ENCODE data around the gene ATP10A.

ATP10A gene

DNA sequence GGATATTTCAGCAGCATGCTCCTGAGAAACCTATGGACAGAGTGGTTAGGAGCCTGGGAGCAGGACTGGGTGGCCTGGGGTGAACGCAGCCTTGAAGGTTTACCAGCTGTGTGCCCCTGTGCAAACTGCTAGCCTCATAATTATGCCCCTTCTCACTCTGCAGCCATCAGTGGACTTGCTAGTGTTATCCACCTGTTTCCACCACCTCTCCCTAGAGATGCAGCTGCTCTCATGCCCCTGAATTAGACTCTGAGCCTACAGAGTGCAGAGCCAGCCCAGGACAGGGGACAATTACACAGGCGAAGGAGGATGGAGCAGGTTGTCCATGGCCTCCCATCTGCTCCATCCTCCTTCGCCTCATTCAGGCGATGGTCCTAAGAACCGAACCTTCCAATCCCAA lies 175.9 kb downstream of the ATP10A start:
- Mint-ChIP-seq H3K9me3 (no peaks in the 10 kb centered on the region), H3K27me3 (ENCODE audit: low read depth) (no peaks in the 10 kb centered on the region), H3K27ac (no peak overlapping the region), H3K36me3 (ENCODE audit: low read depth) (peaks cover 64% of the 10 kb centered on the region), H3K4me3 (no peak overlapping the region), H3K4me1 (ENCODE audit: low read depth) (no peaks in the 10 kb centered on the region)
- DNase-seq (ENCODE audit: low spot score), result no peak

DNA sequence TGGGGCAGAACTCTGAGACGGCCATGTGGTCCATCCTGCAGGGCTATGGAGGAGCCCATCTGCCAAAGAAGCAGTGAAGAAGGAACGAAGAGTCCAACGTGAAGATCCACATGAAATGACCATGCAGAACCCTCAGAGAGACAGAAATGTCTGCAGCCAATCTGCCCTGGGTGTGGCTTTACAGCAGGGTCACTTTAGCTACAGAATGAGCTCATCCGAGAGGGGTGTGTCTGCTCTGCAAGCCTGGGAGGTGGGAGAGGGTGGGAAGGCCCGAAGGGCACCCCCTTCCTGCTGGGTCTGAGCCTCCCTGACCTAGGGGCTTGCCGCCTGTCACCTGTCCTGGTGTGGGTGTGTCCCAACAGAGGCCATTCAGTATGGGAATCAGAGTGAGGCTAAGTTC lies 176.3 kb downstream of the ATP10A start:
- H3K36me3 Mint-ChIP-seq (ENCODE audit: low read depth), result peaks cover 68% of the 10 kb centered on the region

DNA sequence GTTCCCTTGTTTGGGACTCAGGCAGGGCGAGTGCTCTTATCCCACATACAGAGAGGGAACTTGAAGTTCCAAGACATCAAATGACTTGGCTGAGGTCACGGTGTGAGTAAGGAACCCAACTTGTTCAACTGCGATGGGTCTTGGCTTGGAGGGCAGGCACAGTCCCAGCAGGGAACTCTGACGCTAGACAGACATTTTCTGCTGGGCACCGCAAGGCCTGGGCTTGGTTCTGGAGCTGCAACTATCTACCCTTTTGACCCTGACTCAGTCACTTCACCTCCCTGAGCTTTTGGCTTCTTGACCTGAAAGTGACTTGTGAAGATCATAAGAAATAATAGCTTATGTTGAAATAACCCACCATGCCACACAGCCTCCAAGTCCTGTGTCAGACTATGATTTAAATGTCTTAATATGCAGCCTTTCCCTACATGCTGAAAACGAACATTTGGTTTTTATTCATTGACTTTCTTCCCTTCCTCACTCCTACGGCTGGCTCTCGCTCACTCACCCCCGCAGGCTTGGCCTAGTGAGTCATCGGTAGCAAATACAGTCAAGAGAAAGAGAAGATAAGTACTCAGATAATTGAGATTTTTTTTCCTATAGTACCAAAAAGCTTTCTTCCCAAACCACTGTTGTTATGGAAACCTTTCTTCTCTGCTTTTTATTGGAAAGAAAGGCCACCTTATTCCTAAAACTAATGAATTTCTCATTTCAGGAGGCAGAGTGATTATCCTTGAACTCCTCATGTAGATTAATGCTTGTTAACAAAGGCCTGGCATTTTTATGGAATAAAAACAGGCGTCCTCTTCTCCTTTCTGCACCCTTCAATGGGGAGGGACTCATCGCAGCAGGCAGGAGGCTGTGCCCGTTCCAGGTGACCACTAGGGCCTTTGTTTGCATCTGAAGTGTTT lies 178.4 kb downstream of the ATP10A start:
- Mint-ChIP-seq H3K27me3 (ENCODE audit: low read depth) (no peaks in the 10 kb centered on the region), H3K4me1 (ENCODE audit: low read depth) (no peaks in the 10 kb centered on the region), H3K27ac (no peak overlapping the region), H3K4me3 (no peak overlapping the region), H3K36me3 (ENCODE audit: low read depth) (peaks cover 68% of the 10 kb centered on the region), H3K9me3 (no peaks in the 10 kb centered on the region)
- DNase-seq (ENCODE audit: low spot score), result no peak

More for the DNA sequence above, 176.3 kb downstream of the ATP10A start:
- no peak overlapping the region for H3K4me3 Mint-ChIP-seq
- no peak for DNase-seq (ENCODE audit: low spot score)
- H3K27me3 Mint-ChIP-seq (ENCODE audit: low read depth), result no peaks in the 10 kb centered on the region
- no peaks in the 10 kb centered on the region for H3K9me3 Mint-ChIP-seq
- no peaks in the 10 kb centered on the region for H3K4me1 Mint-ChIP-seq (ENCODE audit: low read depth)
- H3K27ac Mint-ChIP-seq, result no peak overlapping the region

DNA sequence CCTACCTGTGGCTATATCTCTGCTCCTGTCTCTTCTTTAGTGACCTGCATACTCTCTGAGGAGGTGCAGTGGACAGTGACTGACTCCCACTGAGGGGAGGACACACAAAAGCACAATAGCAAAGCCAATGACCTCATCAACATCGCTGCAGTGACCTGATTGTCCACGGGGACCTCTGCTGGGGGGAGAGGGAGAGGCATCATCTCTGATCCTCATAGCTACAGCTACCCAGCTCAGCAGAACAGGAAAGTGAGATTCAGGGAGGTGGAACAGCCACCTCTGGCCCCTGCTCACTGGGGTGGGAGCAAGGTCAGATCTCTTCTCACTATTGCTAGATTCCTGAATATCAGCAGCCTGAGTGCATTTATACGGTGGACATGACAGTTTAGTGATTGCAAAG lies 179.2 kb downstream of the ATP10A start:
- H3K36me3 Mint-ChIP-seq (ENCODE audit: low read depth), result peaks cover 60% of the 10 kb centered on the region

DNA sequence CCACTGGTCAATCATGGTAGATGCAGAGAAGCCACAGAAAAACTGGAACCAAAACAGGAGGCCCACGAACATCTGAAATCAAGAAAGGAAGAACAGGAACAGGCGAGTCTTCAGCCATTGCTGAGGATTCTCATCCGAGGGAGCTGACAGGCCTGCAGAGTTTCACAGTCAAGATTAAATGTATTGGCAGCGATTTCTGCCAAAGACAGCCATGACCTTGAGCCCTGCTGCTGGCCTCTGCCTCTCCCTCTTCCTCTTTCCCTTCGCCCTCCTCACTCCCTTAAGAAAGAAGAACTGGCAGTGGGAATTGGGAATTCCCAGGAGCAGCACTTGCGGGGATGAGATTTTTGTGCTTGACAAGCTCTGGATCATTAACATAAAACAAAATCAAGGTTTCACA lies 179.7 kb downstream of the ATP10A start:
- H3K36me3 Mint-ChIP-seq (ENCODE audit: low read depth), result peaks cover 60% of the 10 kb centered on the region
- no peaks in the 10 kb centered on the region for H3K27me3 Mint-ChIP-seq (ENCODE audit: low read depth)
- H3K27ac Mint-ChIP-seq, result no peak overlapping the region

More for the DNA sequence above, 179.2 kb downstream of the ATP10A start:
- Mint-ChIP-seq H3K27ac (no peak overlapping the region), H3K9me3 (no peaks in the 10 kb centered on the region), H3K4me3 (no peak overlapping the region), H3K27me3 (ENCODE audit: low read depth) (no peaks in the 10 kb centered on the region), H3K4me1 (ENCODE audit: low read depth) (no peaks in the 10 kb centered on the region)
- no peak for DNase-seq (ENCODE audit: low spot score)

DNA sequence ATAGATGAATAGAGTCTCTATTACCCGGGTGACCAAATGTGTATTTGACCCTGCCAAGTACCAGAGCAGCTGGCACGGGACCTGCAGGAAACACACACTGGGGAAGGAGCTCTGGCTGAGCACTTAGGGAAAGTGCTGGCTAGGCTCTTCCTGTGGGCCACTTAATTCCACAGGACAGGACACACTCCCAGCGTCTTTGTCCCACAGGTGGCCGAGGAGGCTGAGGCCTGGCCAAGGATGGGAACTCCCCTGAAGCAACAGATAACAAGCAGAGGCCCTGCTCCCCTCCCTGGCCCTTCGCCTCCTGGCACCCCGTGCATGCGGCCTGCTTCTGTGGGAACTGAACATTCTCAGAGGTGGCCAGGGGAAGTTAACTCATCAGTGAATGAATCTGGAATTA lies 180.8 kb downstream of the ATP10A start:
- peaks cover 51% of the 10 kb centered on the region for H3K36me3 Mint-ChIP-seq (ENCODE audit: low read depth)
- no peaks in the 10 kb centered on the region for H3K27me3 Mint-ChIP-seq (ENCODE audit: low read depth)
- no peaks in the 10 kb centered on the region for H3K9me3 Mint-ChIP-seq
- DNase-seq (ENCODE audit: low spot score), result no peak
- H3K4me3 Mint-ChIP-seq, result no peak overlapping the region
- no peak overlapping the region for H3K27ac Mint-ChIP-seq
- no peaks in the 10 kb centered on the region for H3K4me1 Mint-ChIP-seq (ENCODE audit: low read depth)

More for the DNA sequence above, 179.7 kb downstream of the ATP10A start:
- DNase-seq (ENCODE audit: low spot score), result no peak
- Mint-ChIP-seq H3K9me3 (no peaks in the 10 kb centered on the region), H3K4me1 (ENCODE audit: low read depth) (no peaks in the 10 kb centered on the region), H3K4me3 (no peak overlapping the region)

DNA sequence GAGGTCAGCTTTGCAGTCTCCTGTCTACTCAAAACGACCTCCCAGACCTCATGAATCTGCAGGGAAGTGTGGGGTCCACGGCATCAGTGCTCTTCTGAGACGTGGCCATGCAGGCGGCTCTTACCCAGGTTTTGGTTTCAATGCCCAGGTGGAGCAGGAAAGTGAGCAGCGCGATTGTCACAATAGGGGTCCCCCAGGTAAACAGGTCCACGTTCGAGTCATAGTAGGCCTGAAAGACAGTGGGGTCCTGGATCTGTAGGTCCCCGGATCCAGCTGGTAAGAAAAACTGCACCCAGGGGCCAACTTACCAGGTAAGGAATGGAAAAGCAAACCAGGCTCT lies 182.5 kb downstream of the ATP10A start:
- H3K9me3 Mint-ChIP-seq, result no peaks in the 10 kb centered on the region
- H3K27me3 Mint-ChIP-seq (ENCODE audit: low read depth), result no peaks in the 10 kb centered on the region
- H3K27ac Mint-ChIP-seq, result no peak overlapping the region
- H3K4me1 Mint-ChIP-seq (ENCODE audit: low read depth), result no peaks in the 10 kb centered on the region
- no peak overlapping the region for H3K4me3 Mint-ChIP-seq
- H3K36me3 Mint-ChIP-seq (ENCODE audit: low read depth), result peaks cover 50% of the 10 kb centered on the region
- no peak for DNase-seq (ENCODE audit: low spot score)

DNA sequence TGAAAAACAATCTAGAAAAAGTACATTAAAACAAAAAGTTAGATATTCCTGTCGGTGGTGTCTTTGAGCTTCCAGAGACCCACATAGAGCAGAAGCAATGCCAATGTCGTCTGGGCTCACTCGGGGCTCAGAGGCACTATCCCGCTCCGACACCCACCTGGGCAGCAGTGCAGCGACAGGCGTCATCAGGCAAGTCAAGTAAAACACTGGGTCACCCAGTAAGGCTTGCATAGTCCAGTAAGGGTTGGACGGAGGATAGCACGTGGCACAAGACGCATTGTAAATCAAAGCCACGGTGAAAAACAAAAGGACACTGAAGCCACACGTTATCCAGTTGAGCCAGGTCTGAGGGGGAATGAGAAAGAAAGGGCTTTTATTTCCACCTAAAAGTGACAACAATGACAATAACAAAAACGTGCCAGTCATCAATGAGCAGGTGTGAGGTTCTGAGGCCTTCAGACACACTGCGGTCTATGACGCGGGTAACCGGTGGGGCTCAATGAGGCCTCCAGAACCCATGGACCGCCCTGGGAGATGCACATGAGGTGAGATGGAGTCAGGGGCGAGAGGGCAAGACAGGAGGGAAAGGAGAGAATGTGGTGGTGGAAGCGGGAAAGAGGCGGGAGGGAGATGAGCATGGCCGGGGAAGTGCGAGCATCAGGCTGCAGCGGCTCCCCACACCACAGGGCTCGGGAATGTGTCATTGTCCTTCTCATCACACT lies 183.0 kb downstream of the ATP10A start:
- no peak for DNase-seq (ENCODE audit: low spot score)
- Mint-ChIP-seq H3K9me3 (no peaks in the 10 kb centered on the region), H3K27ac (no peak overlapping the region), H3K27me3 (ENCODE audit: low read depth) (no peaks in the 10 kb centered on the region), H3K36me3 (ENCODE audit: low read depth) (peaks cover 47% of the 10 kb centered on the region), H3K4me3 (no peak overlapping the region), H3K4me1 (ENCODE audit: low read depth) (no peaks in the 10 kb centered on the region)

DNA sequence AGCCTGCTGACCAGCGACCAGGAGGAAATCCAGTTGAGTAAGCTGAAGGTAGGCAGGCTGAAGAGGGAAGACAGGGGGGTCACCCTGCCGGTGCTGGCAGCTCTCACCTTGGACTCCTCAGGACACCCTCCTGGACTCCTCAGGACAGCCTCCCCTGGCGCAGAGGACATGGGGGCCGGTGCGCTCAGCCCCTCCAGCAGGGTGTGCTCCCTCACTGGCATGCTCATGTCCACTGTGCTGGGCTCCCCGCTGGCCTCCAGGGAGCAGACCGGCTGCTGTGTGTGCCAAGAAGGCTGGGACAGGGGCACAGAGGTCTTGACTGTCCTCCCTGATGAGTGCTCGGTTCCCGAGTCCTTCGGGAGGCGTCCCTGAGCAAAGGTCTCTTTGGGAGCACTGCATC lies 183.6 kb downstream of the ATP10A start:
- Mint-ChIP-seq H3K9me3 (no peaks in the 10 kb centered on the region), H3K4me1 (ENCODE audit: low read depth) (no peaks in the 10 kb centered on the region), H3K27ac (no peak overlapping the region), H3K4me3 (no peak overlapping the region), H3K27me3 (ENCODE audit: low read depth) (no peaks in the 10 kb centered on the region), H3K36me3 (ENCODE audit: low read depth) (peaks cover 41% of the 10 kb centered on the region)
- DNase-seq (ENCODE audit: low spot score), result no peak

DNA sequence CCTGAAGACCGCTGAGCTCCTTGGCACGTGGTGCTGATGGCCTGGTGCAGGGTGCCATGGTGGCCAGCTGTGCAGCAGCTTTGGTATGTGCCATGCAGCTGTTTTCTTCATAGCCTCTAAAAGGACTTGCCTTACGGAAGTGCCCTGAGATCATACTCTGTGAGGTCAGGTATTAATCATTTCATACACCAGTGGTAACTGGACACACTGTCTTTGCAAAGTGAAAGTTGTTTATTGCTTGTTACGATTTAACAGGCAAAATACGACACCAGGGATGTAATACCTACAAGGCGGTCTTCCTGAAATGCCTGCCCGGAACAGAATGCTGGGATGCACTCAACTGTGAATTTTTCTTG lies 184.6 kb downstream of the ATP10A start:
- no peaks in the 10 kb centered on the region for H3K27me3 Mint-ChIP-seq (ENCODE audit: low read depth)
- no peak overlapping the region for H3K27ac Mint-ChIP-seq
- no peaks in the 10 kb centered on the region for H3K4me1 Mint-ChIP-seq (ENCODE audit: low read depth)
- DNase-seq (ENCODE audit: low spot score), result no peak
- H3K9me3 Mint-ChIP-seq, result no peaks in the 10 kb centered on the region
- H3K4me3 Mint-ChIP-seq, result no peak overlapping the region
- H3K36me3 Mint-ChIP-seq (ENCODE audit: low read depth), result peaks cover 31% of the 10 kb centered on the region

DNA sequence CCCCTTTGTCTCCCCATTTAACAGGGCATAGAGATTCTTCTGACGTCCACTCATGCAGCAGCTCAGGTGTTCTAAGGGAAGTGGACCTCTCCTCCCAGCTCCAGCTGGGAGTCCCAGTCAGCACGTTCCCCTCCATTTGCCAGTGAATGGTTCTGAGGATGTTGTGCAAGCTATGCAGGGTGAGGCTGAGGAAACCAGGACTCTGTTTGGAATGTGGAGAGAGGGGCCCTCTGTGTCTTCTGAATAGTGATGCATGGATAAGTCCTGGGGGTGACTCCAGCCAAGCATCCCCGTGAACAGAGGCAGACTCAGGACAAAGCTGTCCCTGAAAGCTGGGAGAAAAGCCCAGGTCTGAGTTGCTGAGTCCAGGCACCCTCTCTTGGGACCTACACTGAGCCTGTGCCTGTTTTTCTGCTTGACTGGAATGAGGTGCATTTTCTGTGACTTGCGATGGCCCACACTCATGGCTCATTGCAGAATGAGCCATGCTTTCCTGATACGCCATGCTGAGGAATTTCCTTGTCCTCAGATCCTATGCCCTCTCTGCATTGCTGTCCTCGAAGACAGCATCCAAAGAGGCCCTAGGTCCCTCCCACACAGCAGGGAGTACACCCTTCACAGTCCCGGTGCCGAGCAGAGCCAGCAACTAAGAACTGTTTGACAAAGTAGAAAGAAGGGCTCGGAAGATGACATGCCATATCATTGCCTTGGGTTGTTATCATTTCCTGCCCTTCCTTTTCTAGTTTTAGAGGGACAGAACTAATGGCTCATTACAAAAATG lies 185.2 kb downstream of the ATP10A start:
- DNase-seq (ENCODE audit: low spot score), result no peak
- no peaks in the 10 kb centered on the region for H3K9me3 Mint-ChIP-seq
- H3K27me3 Mint-ChIP-seq (ENCODE audit: low read depth), result no peaks in the 10 kb centered on the region
- peaks cover 26% of the 10 kb centered on the region for H3K36me3 Mint-ChIP-seq (ENCODE audit: low read depth)
- H3K4me1 Mint-ChIP-seq (ENCODE audit: low read depth), result no peaks in the 10 kb centered on the region
- H3K4me3 Mint-ChIP-seq, result no peak overlapping the region
- no peak overlapping the region for H3K27ac Mint-ChIP-seq

DNA sequence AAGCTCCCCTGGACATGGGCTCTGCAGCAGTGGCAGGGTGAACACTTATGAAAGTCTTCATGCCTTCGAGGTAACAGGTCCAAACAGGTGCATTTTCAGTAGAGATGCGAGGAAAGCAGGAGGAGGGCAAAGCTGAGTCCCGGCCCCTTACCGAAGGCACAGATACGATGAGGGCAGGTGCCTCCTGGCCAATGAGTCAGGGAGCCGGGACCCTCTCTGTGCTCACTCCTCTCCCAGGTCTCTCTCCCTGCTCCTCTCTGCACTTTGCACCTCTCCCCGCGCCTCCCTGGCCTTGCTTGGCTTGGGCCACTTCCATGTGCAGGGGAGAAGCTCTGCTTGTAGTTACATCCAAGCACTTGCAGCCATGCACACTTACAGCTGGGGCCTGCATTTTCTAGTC lies 187.1 kb downstream of the ATP10A start:
- Mint-ChIP-seq H3K27ac (no peak overlapping the region), H3K27me3 (ENCODE audit: low read depth) (peaks cover 4% of the 10 kb centered on the region), H3K4me1 (ENCODE audit: low read depth) (no peaks in the 10 kb centered on the region), H3K9me3 (no peaks in the 10 kb centered on the region), H3K36me3 (ENCODE audit: low read depth) (peaks cover 14% of the 10 kb centered on the region), H3K4me3 (no peak overlapping the region)
- no peak for DNase-seq (ENCODE audit: low spot score)

DNA sequence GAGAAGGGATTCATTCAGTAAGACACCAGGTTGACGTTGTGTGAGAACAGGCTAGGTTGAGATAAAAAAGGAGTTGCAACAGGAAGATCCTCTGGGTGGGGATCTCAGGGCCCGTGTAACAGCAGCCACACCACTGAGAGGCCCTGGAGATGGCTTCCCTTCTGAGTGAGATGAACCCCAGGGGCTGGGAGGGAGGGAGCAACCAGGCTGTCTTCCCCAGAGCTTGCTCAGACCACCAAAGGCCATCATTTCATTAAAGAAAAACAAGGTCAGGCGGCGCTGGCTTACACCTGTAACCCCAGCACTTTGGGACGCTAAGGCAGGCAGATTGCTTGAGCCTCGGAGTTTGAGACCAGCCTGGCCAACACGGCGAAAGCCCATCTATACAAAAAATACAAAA lies 187.7 kb downstream of the ATP10A start:
- Mint-ChIP-seq H3K27ac (no peak overlapping the region), H3K4me3 (no peak overlapping the region), H3K36me3 (ENCODE audit: low read depth) (peaks cover 11% of the 10 kb centered on the region), H3K4me1 (ENCODE audit: low read depth) (peaks cover under 1% of the 10 kb centered on the region), H3K27me3 (ENCODE audit: low read depth) (peaks cover 10% of the 10 kb centered on the region), H3K9me3 (no peaks in the 10 kb centered on the region)
- DNase-seq (ENCODE audit: low spot score), result no peak

DNA sequence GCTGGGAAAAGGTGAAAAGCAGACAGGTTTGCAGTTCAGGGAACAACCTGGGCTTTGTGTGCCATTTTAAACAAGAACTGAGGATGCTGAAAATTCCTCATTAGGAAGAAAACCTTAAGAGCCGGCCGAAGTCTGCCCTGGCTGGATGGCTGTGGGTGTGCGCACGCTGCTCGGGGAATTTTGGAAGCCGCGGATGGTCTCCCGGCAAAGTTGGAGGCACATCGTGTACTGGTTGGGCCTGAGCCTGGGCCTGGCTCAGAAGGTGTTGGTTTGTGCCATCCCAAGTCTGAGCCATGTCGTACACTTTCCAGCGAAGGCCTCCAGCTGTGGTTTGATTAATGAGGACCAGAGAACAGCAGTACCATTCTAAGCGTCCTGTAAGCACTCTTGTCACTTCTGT lies 188.2 kb downstream of the ATP10A start:
- no peak overlapping the region for H3K4me3 Mint-ChIP-seq
- peaks cover 6% of the 10 kb centered on the region for H3K36me3 Mint-ChIP-seq (ENCODE audit: low read depth)
- peaks cover 3% of the 10 kb centered on the region for H3K4me1 Mint-ChIP-seq (ENCODE audit: low read depth)
- H3K27me3 Mint-ChIP-seq (ENCODE audit: low read depth), result peaks cover 14% of the 10 kb centered on the region
- DNase-seq (ENCODE audit: low spot score), result no peak
- no peak overlapping the region for H3K27ac Mint-ChIP-seq
- H3K9me3 Mint-ChIP-seq, result no peaks in the 10 kb centered on the region

Data from T-helper 2 cell treated with Interferon-gamma antibody and Interleukin-4, amounts not matched to agents 5 μg/mL and 100 μg/mL, for 36 hours (primary cell).